ENCODE data around the gene SMAD7. TPM values are rescaled to one million over a fixed set of nuclear protein-coding genes. Genes with fewer than 3 reads are reported as not detected.

Gene SMAD7
- total RNA-seq, 1 experiment from 2014 or later = 12.0 TPM

GRCh38 chr18:48904091-48904490, 46.7 kb downstream of the SMAD7 start:
- ChIA-PET CTCF (no interaction called here), POLR2A (ENCODE audit: low non-redundant PET) (no interaction called here)
- Histone ChIP-seq H3K36me3 (ENCODE audit: insufficient read depth, low read length, poor library complexity, severe bottlenecking) (no peaks in the 10 kb centered on the region), H3K4me1 (ENCODE audit: insufficient read depth, low read length, poor library complexity, severe bottlenecking) (peaks cover 10% of the 10 kb centered on the region), H3K4me3 (ENCODE audit: low read depth, low read length, poor library complexity, severe bottlenecking) (no peak overlapping the region), H3K9me3 (ENCODE audit: low read depth, low read length, poor library complexity, severe bottlenecking) (peaks cover 4% of the 10 kb centered on the region), H3K27ac (ENCODE audit: low read depth, low read length, poor library complexity, severe bottlenecking) (no peak overlapping the region), H3K27me3 (replicated peaks; ENCODE audit: insufficient read depth, low read depth, low read length, poor library complexity) (no peaks in the 10 kb centered on the region)
- no peak for DNase-seq (ENCODE audit: low spot score)
- BruUV-seq (replicated peaks) = no TSS peak
- no peak for TF ChIP-seq EZH2 (IDR thresholded peaks at IDR 0.05; ENCODE audit: borderline replicate concordance, low read depth, low read length, poor library complexity, severe bottlenecking)
- TF ChIP-seq CTCF (conservative IDR thresholded peaks at IDR 0.05; ENCODE audit: low read depth, low read length) = no peak
- intact Hi-C loops (cut with micrococcal nuclease; ENCODE audit: unreplicated experiment) = no loop called here

- intact Hi-C loops (cut with micrococcal nuclease; ENCODE audit: unreplicated experiment) = no loop called here
- Histone ChIP-seq H3K4me3 (ENCODE audit: low read depth, low read length, poor library complexity, severe bottlenecking) (no peak overlapping the region), H3K9me3 (ENCODE audit: low read depth, low read length, poor library complexity, severe bottlenecking) (peaks cover 4% of the 10 kb centered on the region), H3K4me1 (ENCODE audit: insufficient read depth, low read length, poor library complexity, severe bottlenecking) (peaks cover 10% of the 10 kb centered on the region), H3K27ac (ENCODE audit: low read depth, low read length, poor library complexity, severe bottlenecking) (no peak overlapping the region), H3K27me3 (replicated peaks; ENCODE audit: insufficient read depth, low read depth, low read length, poor library complexity) (no peaks in the 10 kb centered on the region), H3K36me3 (ENCODE audit: insufficient read depth, low read length, poor library complexity, severe bottlenecking) (no peaks in the 10 kb centered on the region)
- no peak for DNase-seq (ENCODE audit: low spot score)
- POLR2A ChIA-PET (ENCODE audit: low non-redundant PET) = interaction anchor here (0.6 kb wide), 1 partner anchor 34 kb away, joined by 7 read pairs; no protein-coding TSS in a partner anchor
- CTCF ChIA-PET = no interaction called here
- TF ChIP-seq CTCF (conservative IDR thresholded peaks at IDR 0.05; ENCODE audit: low read depth, low read length) (no peak), EZH2 (IDR thresholded peaks at IDR 0.05; ENCODE audit: borderline replicate concordance, low read depth, low read length, poor library complexity, severe bottlenecking) (no peak)
- BruUV-seq (replicated peaks) = no TSS peak
Observed at GRCh38 chr18:48902856-48903601, 47.7 kb downstream of the SMAD7 start.

- CTCF ChIA-PET = no interaction called here
- peak; percentile 87 for DNase-seq (ENCODE audit: low spot score)
Observed at GRCh38 chr18:48902023-48902855, 48.5 kb downstream of the SMAD7 start.

More at GRCh38 chr18:48902023-48902855, 48.5 kb downstream of the SMAD7 start:
- no peaks in the 10 kb centered on the region for H3K36me3 ChIP-seq (ENCODE audit: insufficient read depth, low read length, poor library complexity, severe bottlenecking)
- peaks cover 10% of the 10 kb centered on the region for H3K4me1 ChIP-seq (ENCODE audit: insufficient read depth, low read length, poor library complexity, severe bottlenecking)
- POLR2A ChIA-PET (ENCODE audit: low non-redundant PET) = interaction anchor here (0.6 kb wide), 1 partner anchor 35 kb away, joined by 7 read pairs; no protein-coding TSS in a partner anchor
- no TSS peak for BruUV-seq (replicated peaks)
- H3K27ac ChIP-seq (ENCODE audit: low read depth, low read length, poor library complexity, severe bottlenecking) = peak overlapping the region; percentile 62
- TF ChIP-seq CTCF (conservative IDR thresholded peaks at IDR 0.05; ENCODE audit: low read depth, low read length) (no peak), EZH2 (IDR thresholded peaks at IDR 0.05; ENCODE audit: borderline replicate concordance, low read depth, low read length, poor library complexity, severe bottlenecking) (no peak)
- H3K27me3 ChIP-seq (replicated peaks; ENCODE audit: insufficient read depth, low read depth, low read length, poor library complexity) = no peaks in the 10 kb centered on the region
- intact Hi-C loops (cut with micrococcal nuclease; ENCODE audit: unreplicated experiment) = no loop called here
- H3K9me3 ChIP-seq (ENCODE audit: low read depth, low read length, poor library complexity, severe bottlenecking) = peaks cover 4% of the 10 kb centered on the region
- no peak overlapping the region for H3K4me3 ChIP-seq (ENCODE audit: low read depth, low read length, poor library complexity, severe bottlenecking)

All from A673 (cell line).